Kidney (tissue), 14 donors: Measurements from ENCODE around the gene MINDY4. TPM values are rescaled to one million over a fixed set of nuclear protein-coding genes. Genes with fewer than 3 reads are reported as not detected.

Experiments used
- DNase-seq, 5 donors: peaks; one replicate each; pipeline ENCODE4 v3.0.0-alpha.2; 2013 to 2020
- FAIRE-seq: peaks from 2 replicates; lab custom pipeline; 2012; peaks lifted over from hg19 to GRCh38; lab: Jason Lieb, UNC
- H3K27ac ChIP-seq, 2 donors: one replicate each; pipeline ENCODE4 v1.7.0; 2013; ENCODE audit warnings: low read depth in 2 of 2, low read length in 2 of 2, inconsistent platforms in 1 of 2
- H3K27me3 ChIP-seq: one replicate; pipeline ENCODE4 v1.7.1; 2013; ENCODE audit warnings: low read length, inconsistent platforms; ENCODE audit not compliant: control insufficient read depth, insufficient read depth
- H3K36me3 ChIP-seq, 3 donors: one replicate each; pipeline versions ENCODE4 v1.7.0 to v1.7.1; 2013; ENCODE audit warnings: low read length in 3 of 3, control low read depth in 1 of 3, inconsistent platforms in 1 of 3; ENCODE audit not compliant: insufficient read depth in 3 of 3, control insufficient read depth in 2 of 3
- H3K4me1 ChIP-seq, 3 donors: one replicate each; pipeline versions ENCODE4 v1.7.0 to v1.7.1; 2013; ENCODE audit warnings: low read length in 3 of 3, inconsistent platforms in 1 of 3, low read depth in 1 of 3; ENCODE audit not compliant: control insufficient read depth in 2 of 3, insufficient read depth in 2 of 3
- H3K4me3 ChIP-seq, 3 donors: one replicate each; pipeline versions ENCODE4 v1.7.0 to v1.8.1; 2013; ENCODE audit warnings: low read length in 3 of 3, control low read depth in 1 of 3, inconsistent platforms in 1 of 3
- H3K9ac ChIP-seq, 3 donors: one replicate each; pipeline versions ENCODE4 v1.7.0 to v1.7.1; 2013; ENCODE audit warnings: low read length in 3 of 3, control low read depth in 1 of 3, inconsistent platforms in 1 of 3
- H3K9me3 ChIP-seq, 3 donors: one replicate each; pipeline versions ENCODE4 v1.7.0 to v1.7.1; 2013; ENCODE audit warnings: low read length in 3 of 3, control low read depth in 1 of 3, inconsistent platforms in 1 of 3; ENCODE audit not compliant: control insufficient read depth in 2 of 3, insufficient read depth in 1 of 3
- intact Hi-C: fragments of 100-400 bp; cut with DNase I; formaldehyde crosslinking; loops from one replicate; pipeline ENCODE4 v1.11.1; 2022
- polyA plus RNA-seq: library from polyadenylated mRNA; stranded (reverse); fragments of 350-450 nt; fragmentation: Illumina TruSeq; extraction: RNeasy Lipid Tissue Mini Kit (QIAGEN cat#74804); gene quantifications from one replicate; pipeline ENCODE4 v1.2.3, GENCODE V29; 2014; ENCODE audit warnings: low read depth, low replicate concordance; ENCODE audit not compliant: insufficient read depth
- total RNA-seq: library from RNA; stranded (reverse); fragmentation: NEBNext Ultra II Directional; extraction: Animal tissue kit (Norgen Biotek cat#: 25700); gene quantifications from one replicate; pipeline ENCODE4 v1.2.1, GENCODE V29; 2021
- TF ChIP-seq, protein P1 (sequence below): IDR thresholded peaks from 3 replicates; pipeline ENCODE4 v1.5.1; 2012; ENCODE audit warnings: mild to moderate bottlenecking, moderate library complexity, borderline replicate concordance; ENCODE audit not compliant: insufficient read depth; ENCODE audit errors: extremely low read depth
- donor health status: control.
- donor health status: control.
- donor health status: control.
- donor health status: control.
- donor health status: control.
- donor health status: DM: yes; HTN: yes; CAD: no.
- donor health status: Normal renal cell carcinoma (clear cell type).

MINDY4 gene
- total and polyA plus RNA-seq, 2 donors from 2014 or later, result 5.3 to 15.3 TPM

DNA sequence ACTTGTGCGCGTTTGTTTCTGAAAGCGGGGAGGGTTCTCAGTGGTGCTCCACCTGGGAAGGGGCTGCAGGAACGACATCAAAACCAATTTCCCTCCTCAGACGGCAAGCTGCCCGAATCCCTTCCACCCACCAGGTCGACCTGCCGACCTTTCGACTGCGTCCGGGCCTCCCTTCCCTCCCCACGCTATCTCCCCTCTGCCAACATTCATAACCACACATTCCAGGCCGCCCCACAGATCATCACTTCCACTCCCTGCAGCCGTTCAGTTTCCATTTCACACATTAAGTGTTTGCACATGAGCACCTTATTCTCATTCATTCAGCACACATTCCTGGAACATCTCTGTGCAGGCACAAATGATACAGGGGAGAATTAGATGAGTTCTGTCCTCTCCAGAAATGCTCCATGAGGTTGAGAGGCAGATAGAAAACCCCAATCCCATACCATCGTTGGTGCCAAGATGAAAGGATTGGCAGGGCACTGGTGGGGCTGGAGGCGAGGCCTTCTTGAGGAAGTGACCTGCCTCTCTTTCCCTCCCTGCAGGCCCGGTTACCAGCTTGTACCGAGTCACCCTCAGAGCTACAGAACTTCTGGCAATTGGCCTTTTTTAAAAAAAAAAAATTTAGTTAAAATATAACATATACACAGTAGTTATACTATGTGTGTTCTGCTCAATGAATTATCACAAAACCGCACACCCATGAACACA lies 70.0 kb downstream of the MINDY4 start:
- Histone ChIP-seq H3K9me3 (no peaks in the 10 kb centered on the region), H3K9ac (no peak overlapping the region), H3K4me1 (peaks cover 0 to 6% (median 0%) of the 10 kb centered on the region in 3 donors), H3K27me3 (no peaks in the 10 kb centered on the region), H3K27ac (no peak overlapping the region), H3K4me3 (no peak overlapping the region), H3K36me3 (peaks cover 0 to 7% (median 4%) of the 10 kb centered on the region in 3 donors)
- DNase-seq (peak in 1 of 5 donors; percentile 9), FAIRE-seq (no peak)
- intact Hi-C loops, result no loop called here
- TF ChIP-seq, protein P1, sequence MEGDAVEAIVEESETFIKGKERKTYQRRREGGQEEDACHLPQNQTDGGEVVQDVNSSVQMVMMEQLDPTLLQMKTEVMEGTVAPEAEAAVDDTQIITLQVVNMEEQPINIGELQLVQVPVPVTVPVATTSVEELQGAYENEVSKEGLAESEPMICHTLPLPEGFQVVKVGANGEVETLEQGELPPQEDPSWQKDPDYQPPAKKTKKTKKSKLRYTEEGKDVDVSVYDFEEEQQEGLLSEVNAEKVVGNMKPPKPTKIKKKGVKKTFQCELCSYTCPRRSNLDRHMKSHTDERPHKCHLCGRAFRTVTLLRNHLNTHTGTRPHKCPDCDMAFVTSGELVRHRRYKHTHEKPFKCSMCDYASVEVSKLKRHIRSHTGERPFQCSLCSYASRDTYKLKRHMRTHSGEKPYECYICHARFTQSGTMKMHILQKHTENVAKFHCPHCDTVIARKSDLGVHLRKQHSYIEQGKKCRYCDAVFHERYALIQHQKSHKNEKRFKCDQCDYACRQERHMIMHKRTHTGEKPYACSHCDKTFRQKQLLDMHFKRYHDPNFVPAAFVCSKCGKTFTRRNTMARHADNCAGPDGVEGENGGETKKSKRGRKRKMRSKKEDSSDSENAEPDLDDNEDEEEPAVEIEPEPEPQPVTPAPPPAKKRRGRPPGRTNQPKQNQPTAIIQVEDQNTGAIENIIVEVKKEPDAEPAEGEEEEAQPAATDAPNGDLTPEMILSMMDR, result no peak

DNA sequence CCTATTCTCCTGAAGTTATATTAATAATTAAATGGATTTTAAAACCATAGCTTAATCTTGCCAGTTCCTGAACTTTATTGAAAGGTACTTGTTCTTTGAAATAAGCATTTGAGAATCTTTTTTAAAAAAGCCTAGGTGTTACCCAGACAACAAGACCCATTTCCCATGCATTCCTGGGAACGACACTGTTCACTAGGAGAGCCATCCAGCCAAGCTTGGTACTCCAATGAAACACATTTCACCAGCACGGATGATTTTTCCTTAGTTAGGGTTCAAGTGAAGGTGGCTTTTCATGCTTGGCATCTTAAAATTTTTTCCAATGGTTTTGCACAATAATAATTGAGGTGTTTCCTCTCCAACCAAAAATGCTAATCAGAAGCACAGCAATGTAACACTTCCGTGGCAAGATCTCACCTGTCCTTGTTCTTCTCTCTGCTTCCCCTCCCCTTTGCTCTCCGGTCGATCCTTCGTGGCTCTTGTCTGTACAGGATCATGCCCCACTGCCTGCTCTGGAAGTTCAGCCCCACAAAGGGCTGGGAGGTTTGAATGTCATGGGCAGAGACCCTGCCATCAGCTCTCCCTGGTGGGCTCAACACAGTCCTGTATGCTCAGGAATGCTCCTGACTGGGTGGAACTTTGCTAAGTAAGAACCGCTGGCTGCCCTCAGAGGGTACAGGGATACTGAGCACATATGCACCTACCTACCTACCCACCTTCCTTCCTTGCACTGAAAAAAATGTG lies 70.8 kb downstream of the MINDY4 start:
- peaks cover 0 to 7% (median 0%) of the 10 kb centered on the region in 3 donors for H3K36me3 ChIP-seq
- intact Hi-C loops, result no loop called here
- H3K9me3 ChIP-seq, result no peaks in the 10 kb centered on the region
- no peak overlapping the region for H3K4me3 ChIP-seq
- DNase-seq (no peak), FAIRE-seq (no peak)
- no peak overlapping the region for H3K9ac ChIP-seq
- H3K27me3 ChIP-seq, result no peaks in the 10 kb centered on the region
- peaks cover 0 to 6% (median 0%) of the 10 kb centered on the region in 3 donors for H3K4me1 ChIP-seq
- TF ChIP-seq, protein P1, result no peak
- no peak overlapping the region for H3K27ac ChIP-seq

DNA sequence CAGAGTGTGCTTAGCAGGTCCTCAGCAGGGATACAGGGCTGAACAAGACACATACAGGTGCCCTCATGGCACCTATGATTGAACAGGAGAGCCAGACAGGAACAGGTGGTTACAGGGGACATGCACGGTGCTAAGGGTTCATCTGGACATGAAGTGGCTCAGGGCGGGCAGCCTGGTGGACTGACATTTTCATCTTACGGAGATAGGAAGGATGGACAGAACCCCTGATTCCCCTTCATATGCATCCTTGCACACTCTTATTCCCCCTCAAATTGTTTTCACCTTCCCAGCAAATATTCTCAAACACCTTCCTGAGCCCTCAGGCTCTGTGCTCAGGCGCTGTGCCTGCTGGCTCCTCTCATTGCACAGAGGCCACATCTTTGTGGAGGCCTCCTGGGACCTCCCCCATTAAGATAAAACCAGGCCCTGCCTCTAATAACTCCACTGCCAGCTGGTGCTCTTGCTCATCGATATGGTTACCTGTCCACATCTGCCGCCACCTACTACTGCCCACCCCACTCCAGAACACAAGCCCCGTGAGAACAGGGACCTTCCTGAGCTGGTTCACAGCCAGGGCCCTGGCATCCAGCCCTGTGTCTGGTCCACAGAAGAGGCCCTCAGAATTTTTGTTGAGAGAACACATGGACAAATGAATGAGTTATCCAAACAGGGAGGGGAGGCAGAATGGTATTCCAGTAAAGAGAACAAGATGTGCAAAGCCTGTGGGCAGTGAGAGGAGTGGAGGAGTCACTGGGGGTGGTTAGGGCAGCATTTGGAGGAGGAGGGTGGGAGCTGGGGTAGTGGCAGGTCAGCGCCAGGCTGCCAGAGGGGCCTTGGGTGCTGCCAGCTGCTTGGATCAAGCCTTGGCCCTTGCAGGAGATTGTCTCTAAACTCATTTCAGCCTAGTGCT lies 71.6 kb downstream of the MINDY4 start:
- Histone ChIP-seq H3K36me3 (peaks cover 0 to 7% (median 0%) of the 10 kb centered on the region in 3 donors), H3K27ac (no peak overlapping the region), H3K27me3 (no peaks in the 10 kb centered on the region), H3K9me3 (no peaks in the 10 kb centered on the region), H3K9ac (no peak overlapping the region), H3K4me1 (peaks cover 0 to 6% (median 0%) of the 10 kb centered on the region in 3 donors), H3K4me3 (no peak overlapping the region)
- intact Hi-C loops, result no loop called here
- FAIRE-seq (no peak), DNase-seq (peak in 1 of 5 donors; percentile 10)
- TF ChIP-seq, protein P1, result no peak
